NCI-H1105 (cell line): ENCODE measurements around the gene REV3L.
A peak's percentile ranks its signal among the peaks of the same experiment; 100 is the strongest.
"Not testable (repeated sequence)": the region's sequence is repeated elsewhere in the genome, so short reads cannot be mapped to it uniquely, and the experiment has no call there.

ENCODE experiments used
- DNase-seq: peaks from one replicate; lab custom pipeline; 2025; lab: John Stamatoyannopoulos, UW

REV3L gene, protein sequence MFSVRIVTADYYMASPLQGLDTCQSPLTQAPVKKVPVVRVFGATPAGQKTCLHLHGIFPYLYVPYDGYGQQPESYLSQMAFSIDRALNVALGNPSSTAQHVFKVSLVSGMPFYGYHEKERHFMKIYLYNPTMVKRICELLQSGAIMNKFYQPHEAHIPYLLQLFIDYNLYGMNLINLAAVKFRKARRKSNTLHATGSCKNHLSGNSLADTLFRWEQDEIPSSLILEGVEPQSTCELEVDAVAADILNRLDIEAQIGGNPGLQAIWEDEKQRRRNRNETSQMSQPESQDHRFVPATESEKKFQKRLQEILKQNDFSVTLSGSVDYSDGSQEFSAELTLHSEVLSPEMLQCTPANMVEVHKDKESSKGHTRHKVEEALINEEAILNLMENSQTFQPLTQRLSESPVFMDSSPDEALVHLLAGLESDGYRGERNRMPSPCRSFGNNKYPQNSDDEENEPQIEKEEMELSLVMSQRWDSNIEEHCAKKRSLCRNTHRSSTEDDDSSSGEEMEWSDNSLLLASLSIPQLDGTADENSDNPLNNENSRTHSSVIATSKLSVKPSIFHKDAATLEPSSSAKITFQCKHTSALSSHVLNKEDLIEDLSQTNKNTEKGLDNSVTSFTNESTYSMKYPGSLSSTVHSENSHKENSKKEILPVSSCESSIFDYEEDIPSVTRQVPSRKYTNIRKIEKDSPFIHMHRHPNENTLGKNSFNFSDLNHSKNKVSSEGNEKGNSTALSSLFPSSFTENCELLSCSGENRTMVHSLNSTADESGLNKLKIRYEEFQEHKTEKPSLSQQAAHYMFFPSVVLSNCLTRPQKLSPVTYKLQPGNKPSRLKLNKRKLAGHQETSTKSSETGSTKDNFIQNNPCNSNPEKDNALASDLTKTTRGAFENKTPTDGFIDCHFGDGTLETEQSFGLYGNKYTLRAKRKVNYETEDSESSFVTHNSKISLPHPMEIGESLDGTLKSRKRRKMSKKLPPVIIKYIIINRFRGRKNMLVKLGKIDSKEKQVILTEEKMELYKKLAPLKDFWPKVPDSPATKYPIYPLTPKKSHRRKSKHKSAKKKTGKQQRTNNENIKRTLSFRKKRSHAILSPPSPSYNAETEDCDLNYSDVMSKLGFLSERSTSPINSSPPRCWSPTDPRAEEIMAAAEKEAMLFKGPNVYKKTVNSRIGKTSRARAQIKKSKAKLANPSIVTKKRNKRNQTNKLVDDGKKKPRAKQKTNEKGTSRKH (N-terminal part only)

GRCh38 chr6:111482959-111483735, at the start of gene REV3L:
REV3L (minus strand) TSS chr6:111483218; CDS start chr6:111482888, 330 bp downstream.
- DNase-seq: peak; percentile 95

DNA sequence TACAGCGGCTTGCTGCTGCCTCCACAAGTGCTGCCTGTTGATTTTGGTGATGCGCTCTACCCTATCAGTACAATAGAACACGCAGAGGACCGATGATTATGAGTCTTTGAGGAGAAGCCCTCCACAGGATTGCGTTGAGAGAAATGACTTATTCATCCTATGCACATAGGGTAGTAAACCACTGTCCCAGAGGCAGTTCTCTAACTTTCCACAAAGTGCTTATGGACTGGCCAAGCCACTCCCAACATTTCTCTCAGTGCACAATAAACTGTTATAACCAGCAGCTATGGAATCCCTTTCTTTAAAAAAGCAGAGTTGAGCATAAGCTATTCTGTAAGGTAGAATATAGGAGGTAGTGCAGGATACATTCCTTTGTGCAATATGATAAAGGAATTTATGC, 48.2 kb upstream of the REV3L start:
- DNase-seq: no peak

GRCh38 chr6:111530667-111531066, 47.6 kb upstream of the REV3L start:
- DNase-seq: no peak

- DNase-seq: no peak
Observed at GRCh38 chr6:111530218-111530617, 47.2 kb upstream of the REV3L start.

DNA sequence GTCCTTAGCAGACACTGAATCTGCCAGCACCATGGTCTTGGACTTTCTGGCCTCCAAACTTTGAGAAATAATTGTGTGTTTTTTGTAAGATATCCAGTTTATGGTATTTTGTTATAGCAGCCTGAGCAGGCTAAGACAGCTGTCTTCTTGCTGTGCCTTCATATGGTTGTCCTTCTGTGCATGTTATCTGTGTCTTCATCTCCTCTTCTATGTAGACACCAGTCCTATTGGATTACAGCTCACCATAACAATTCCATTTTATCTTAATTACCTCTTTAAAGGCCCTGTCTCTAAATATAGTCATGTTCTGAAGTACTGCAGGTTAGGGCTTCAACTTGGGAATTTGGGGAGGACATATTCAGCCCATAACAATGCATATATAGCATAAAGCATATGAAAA, 44.3 kb upstream of the REV3L start:
- DNase-seq: no peak

GRCh38 chr6:111524735-111525134, 41.7 kb upstream of the REV3L start:
- no peak for DNase-seq

DNA sequence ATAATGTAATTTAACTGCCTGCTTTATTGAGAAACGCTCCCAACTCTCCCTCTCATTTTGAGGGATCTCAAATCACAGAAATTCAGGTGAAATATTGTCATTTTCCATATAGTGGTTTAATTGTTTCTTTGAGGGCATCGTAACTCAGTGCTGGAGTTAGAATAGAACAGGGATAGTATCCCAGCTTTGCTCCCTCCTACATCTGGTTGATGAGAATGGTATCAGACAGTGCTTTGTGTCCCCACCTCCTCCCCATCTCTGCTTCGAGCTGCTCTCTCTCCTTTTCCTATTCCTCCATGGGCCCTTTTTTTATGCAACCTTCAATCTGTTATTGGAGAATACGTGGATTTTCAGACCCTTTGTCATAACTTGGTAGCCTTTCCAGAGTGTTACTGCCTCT, 41.2 kb upstream of the REV3L start:
- DNase-seq: no peak

DNA sequence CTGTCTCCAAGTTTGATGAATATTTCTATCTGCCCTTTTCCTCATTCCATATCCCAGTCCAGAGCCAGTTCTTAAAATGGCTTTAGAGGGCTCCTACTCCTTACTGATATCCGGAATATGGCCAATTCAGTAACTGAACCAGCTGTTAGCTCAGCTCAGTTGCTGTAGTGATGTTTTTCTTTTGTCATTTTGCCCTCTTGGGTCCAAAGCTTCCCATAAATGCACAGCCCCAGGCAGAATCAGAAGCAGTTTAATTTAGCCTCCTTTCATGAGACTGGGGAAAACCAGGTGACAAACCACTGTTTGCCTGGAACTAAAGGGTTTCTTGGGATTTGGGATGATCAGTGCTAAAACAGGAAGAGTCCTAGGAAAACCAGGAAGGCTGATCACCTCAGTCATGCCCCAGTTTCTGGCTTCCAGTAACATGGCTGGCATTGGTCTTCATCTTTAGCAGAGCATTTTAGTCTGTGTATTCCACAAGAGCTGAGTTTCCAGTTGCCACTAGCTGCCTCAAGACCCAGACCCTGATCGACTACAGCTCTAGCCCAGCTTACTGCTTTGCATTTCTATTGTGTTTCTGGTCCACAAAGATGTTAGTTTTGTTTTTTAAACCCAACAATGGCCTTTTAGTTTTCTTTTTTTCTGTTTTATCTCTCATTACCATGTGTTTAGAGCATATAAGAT, 40.6 kb upstream of the REV3L start:
- DNase-seq: no peak

DNA sequence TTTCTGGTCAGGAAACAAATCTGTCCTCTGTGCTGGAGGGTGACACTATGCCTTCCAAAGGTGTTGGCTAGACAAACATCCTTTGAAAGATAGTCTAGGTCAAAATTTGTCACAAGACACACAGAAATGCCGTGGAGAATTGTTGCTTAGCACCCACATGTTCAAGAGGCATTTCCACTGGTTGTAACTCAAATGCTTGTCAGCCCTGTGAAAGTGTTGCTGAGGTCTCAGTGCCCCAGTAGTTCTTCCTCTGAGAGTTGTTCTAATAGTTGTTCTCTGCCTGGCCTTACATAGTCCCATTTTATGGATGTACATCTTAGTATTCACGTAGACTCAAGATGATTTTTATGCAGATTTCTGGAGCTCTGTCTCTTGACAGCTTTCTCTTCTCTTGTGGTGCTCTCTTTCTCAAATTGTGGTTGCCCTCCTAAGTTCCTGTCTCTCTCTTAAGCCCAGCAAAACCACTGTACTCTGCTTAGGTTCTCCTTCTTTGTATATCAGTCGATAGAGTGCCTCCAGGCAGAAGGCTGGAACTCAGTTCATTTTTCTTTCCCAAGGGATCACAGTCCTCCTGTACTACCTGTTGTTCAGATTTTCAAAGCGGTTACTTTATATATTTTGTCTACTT, 39.5 kb upstream of the REV3L start:
- DNase-seq: no peak

DNA sequence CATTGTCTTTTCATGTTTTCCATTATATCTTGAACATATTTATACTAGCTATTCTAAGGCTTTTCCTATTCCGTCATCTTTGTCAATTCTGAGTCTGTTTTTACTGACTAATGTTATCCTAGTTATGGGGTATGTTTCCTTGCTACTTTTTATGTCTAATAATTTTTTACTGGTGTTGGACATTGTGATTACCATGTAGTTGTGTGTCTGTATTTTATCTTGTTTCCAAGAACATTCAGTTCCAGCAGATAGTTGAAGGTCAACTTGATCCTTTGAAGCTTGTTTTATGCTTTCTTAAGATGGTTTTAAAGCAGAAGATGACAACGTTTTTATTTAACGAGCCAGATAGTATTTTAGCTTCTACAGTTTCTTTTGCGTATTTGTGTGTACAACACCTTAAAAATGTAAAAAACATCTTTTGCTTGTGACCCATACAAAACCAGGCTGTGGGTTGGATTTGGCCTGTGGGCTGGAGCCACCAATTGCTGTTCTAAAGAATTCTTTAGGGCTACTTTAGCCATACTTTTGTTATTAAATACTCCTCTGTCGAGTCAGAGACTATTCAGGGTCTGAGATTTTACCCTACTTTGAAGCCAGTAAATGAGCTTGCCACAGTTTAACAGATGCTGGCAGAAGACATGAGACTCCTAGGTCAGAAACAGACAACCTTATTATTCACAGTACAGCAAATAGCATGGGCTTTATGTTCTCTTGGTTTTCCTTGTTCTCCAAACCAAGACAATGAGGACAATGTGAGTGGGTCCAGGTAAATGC, 38.7 kb upstream of the REV3L start:
- no peak for DNase-seq

- no peak for DNase-seq
Observed at GRCh38 chr6:111520524-111520923, 37.5 kb upstream of the REV3L start.

DNA sequence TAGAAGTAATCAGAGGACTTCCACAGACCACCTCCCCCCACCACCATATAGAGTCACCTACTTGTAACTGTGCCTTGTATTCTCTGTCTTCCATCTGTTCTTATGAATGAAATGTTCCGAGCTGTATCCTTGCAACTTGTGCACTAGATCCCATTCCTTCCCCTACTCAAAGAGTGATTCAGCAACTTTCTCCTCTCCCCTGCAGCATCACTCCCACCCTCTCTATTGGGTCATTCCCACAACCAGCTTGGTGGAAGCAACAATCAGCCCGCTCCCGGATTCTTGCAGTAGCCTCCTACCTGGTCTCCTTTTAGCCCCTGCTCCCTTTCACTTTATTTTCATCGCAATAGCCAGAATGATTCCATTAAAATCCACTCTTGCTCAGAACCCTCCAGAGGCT, 34.9 kb upstream of the REV3L start:
- DNase-seq: no peak

DNA sequence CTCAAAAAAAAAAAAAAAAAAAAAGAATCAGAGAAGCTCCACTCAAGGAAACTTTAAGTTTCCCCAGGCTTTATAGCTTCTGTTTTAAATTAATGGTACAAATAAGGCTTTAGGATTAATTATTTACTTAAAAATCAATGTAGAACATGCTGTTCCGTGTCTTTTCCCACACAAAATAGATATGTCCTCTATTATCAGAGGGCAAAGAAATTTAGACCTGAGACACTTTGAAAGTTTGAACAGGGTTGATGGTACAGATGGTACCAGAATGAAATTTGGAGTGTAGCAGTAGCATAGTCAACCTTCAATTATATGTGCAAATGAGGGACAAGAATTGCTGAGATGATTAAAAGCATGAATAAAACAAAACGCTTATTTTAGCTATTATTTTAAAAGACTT, 32.2 kb upstream of the REV3L start:
- no peak for DNase-seq

DNA sequence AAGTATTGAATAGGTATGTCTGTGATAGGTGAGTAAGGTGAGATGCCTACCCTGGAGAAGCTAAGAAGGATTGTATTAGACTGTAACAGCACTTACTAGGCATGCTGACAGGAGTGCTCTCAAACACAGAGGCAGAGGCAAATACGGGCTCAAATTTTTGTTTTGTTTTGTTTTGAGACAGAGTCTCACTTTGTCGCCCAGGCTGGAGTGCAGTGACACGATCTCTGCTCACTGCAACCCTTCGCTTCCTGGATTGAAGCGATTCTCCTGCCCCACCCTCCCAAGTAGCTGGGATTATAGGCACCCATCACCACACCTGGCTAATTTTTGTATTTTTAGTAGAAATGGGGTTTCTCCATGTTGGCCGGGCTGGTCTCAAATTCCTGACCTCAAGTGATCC, 31.5 kb upstream of the REV3L start:
- DNase-seq: not testable (repeated sequence)

DNA sequence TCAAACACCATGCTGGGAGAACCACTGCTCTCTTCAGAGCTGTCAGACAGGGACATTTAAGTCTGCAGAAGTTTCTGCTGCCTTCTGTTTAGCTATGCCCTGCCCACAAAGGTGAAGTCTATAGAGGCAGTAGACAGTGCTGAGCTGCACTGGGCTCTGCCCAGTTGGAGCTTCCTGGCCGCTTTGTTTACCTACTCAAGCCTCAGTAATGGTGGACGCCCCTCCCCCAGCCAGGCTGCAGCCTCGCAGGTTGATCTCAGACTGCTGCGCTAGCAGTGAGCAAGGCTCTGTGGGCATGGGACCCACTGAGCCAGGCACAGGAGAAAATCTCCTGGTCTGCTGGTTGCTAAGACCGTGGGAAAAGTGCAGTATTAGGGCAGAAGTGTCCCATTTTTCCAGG, 24.2 kb upstream of the REV3L start:
- DNase-seq: not testable (repeated sequence)

- not testable (repeated sequence) for DNase-seq
Observed at GRCh38 chr6:111505498-111505897, 22.5 kb upstream of the REV3L start.

- DNase-seq: no peak
Observed at GRCh38 chr6:111503660-111504059, 20.6 kb upstream of the REV3L start.

- DNase-seq: no peak
Observed at GRCh38 chr6:111503194-111503593, 20.2 kb upstream of the REV3L start.

- no peak for DNase-seq
Observed at GRCh38 chr6:111502154-111502553, 19.1 kb upstream of the REV3L start.
